ENCODE data around the gene PHACTR1. TPM values are rescaled to one million over a fixed set of nuclear protein-coding genes. Genes with fewer than 3 reads are reported as not detected.
"Not testable (repeated sequence)": the region's sequence is repeated elsewhere in the genome, so short reads cannot be mapped to it uniquely, and the experiment has no call there.

PHACTR1 gene
- total RNA-seq, 1 donor from 2014 or later = 8.4 TPM

GRCh38 chr6:13147376-13147775, 430.8 kb downstream of the PHACTR1 start:
- Histone ChIP-seq H3K27ac (no peak overlapping the region), H3K9me3 (no peaks in the 10 kb centered on the region), H3K4me3 (no peak overlapping the region), H3K4me1 (peaks cover 0 to 9% of the 10 kb centered on the region in 2 donors), H3K27me3 (no peaks in the 10 kb centered on the region), H3K36me3 (no peaks in the 10 kb centered on the region)
- DNase-seq (ENCODE audit: low spot score in 2 of 2) = no peak
- no peak for TF ChIP-seq CTCF (IDR thresholded peaks at IDR 0.05)
- intact Hi-C loops (cut with DNase I) = no loop called here

- no peak for TF ChIP-seq CTCF (IDR thresholded peaks at IDR 0.05)
- Histone ChIP-seq H3K27ac (no peak overlapping the region), H3K27me3 (no peaks in the 10 kb centered on the region), H3K4me3 (no peak overlapping the region), H3K4me1 (peaks cover 0 to 9% of the 10 kb centered on the region in 2 donors), H3K36me3 (no peaks in the 10 kb centered on the region), H3K9me3 (no peaks in the 10 kb centered on the region)
- no peak for DNase-seq (ENCODE audit: low spot score in 2 of 2)
- intact Hi-C loops (cut with DNase I) = no loop called here
Measured at GRCh38 chr6:13147782-13148181, 431.2 kb downstream of the PHACTR1 start.

- Histone ChIP-seq H3K4me3 (no peak overlapping the region), H3K36me3 (no peaks in the 10 kb centered on the region), H3K9me3 (no peaks in the 10 kb centered on the region), H3K27me3 (no peaks in the 10 kb centered on the region), H3K27ac (no peak overlapping the region), H3K4me1 (peaks cover 0 to 14% of the 10 kb centered on the region in 2 donors)
- intact Hi-C loops (cut with DNase I) = no loop called here
- no peak for TF ChIP-seq CTCF (IDR thresholded peaks at IDR 0.05)
- DNase-seq (ENCODE audit: low spot score in 2 of 2) = no peak
Measured at GRCh38 chr6:13152764-13153163, 436.2 kb downstream of the PHACTR1 start.

- Histone ChIP-seq H3K27ac (no peak overlapping the region), H3K27me3 (no peaks in the 10 kb centered on the region), H3K36me3 (peaks cover 0 to 5% of the 10 kb centered on the region in 2 donors), H3K9me3 (no peaks in the 10 kb centered on the region), H3K4me1 (peaks cover 0 to 8% of the 10 kb centered on the region in 2 donors), H3K4me3 (no peak overlapping the region)
- no peak for DNase-seq (ENCODE audit: low spot score in 2 of 2)
- no peak for TF ChIP-seq CTCF (IDR thresholded peaks at IDR 0.05)
- intact Hi-C loops (cut with DNase I) = no loop called here
Measured at GRCh38 chr6:13156381-13156780, 439.8 kb downstream of the PHACTR1 start.

- H3K27me3 ChIP-seq = no peaks in the 10 kb centered on the region
- H3K27ac ChIP-seq = no peak overlapping the region
- no peak overlapping the region for H3K4me3 ChIP-seq
- peaks cover 0 to 8% of the 10 kb centered on the region in 2 donors for H3K4me1 ChIP-seq
- H3K9me3 ChIP-seq = no peaks in the 10 kb centered on the region
- TF ChIP-seq CTCF (IDR thresholded peaks at IDR 0.05) = no peak
- DNase-seq (ENCODE audit: low spot score in 2 of 2) = no peak
- intact Hi-C loops (cut with DNase I) = no loop called here
- H3K36me3 ChIP-seq = peaks cover 0 to 5% of the 10 kb centered on the region in 2 donors
Measured at GRCh38 chr6:13157293-13157692, 440.7 kb downstream of the PHACTR1 start.

- TF ChIP-seq CTCF (IDR thresholded peaks at IDR 0.05) = no peak
- Histone ChIP-seq H3K27ac (no peak overlapping the region), H3K36me3 (peaks cover 0 to 5% of the 10 kb centered on the region in 2 donors), H3K9me3 (no peaks in the 10 kb centered on the region), H3K4me1 (peaks cover 0 to 3% of the 10 kb centered on the region in 2 donors), H3K4me3 (no peak overlapping the region), H3K27me3 (no peaks in the 10 kb centered on the region)
- intact Hi-C loops (cut with DNase I) = no loop called here
- no peak for DNase-seq (ENCODE audit: low spot score in 2 of 2)
Measured at GRCh38 chr6:13159300-13159699, 442.7 kb downstream of the PHACTR1 start.

GRCh38 chr6:13159822-13160221, 443.3 kb downstream of the PHACTR1 start:
- H3K4me3 ChIP-seq; H3K27ac ChIP-seq; H3K36me3 ChIP-seq; H3K4me1 ChIP-seq; H3K9me3 ChIP-seq; DNase-seq (ENCODE audit: low spot score in 2 of 2); intact Hi-C loops (cut with DNase I); H3K27me3 ChIP-seq: not testable (repeated sequence)

All from ascending aorta (tissue), 2 donors.